NCI-H345 (cell line): ENCODE results near the gene MYBPH.

Source experiments
- DNase-seq: peaks from one replicate; lab custom pipeline; 2025; lab: John Stamatoyannopoulos, UW

The MYBPH gene

GRCh38 chr1:203200916-203201315 lies 25.3 kb upstream of the MYBPH start:
- no peak for DNase-seq

DNA sequence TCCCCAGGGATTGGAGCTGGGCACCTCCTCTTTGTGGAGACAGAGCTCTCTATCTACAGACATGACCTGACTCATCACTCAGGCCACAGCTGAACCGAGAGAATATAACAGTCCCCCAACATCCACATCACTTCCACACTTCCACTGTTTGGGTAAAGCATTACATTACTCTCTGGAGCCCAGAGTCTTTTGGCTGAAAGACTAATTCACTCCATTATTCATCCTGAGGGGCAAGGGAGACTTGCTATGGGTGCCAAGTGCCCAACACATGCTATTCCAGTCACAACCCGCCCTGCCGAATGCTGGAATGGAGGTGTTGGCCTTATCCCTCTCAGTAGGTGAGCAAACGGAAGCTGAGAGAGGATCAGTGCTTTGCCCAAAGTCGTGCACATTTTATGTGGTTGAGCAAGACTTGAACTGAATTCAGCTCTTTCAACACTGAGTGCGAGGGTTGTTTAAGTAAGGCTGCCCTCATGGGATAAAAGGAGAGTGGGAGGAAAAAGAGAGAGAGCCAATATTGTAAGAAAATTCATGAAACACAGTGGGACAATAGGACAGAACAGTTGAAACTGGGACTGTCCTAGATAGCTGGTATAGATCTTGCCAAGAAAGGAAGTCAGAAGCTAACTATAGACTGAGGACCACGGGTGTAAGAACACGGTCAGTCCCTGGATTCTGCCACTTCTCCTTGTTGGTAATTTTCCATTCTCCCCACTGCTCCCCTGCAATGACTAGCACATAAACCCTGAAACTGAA lies 24.4 kb upstream of the MYBPH start:
- no peak for DNase-seq

DNA sequence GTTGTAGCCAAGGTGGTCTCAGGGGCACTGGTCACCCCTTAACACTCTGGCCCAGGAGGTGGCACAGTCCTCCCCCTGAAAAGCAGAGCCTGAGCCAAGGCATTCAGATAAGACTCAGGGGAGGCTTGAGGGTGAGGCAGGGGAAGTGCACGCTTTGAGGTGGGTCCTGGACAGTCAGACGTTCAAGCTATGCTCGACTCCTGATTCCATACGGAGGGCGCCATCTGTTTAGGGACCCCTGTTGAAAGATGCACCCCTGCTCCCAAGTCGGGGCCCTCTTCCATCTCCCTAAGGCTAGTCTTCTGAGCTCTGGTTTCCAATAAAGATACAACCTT lies 23.8 kb upstream of the MYBPH start:
- DNase-seq: no peak

DNA sequence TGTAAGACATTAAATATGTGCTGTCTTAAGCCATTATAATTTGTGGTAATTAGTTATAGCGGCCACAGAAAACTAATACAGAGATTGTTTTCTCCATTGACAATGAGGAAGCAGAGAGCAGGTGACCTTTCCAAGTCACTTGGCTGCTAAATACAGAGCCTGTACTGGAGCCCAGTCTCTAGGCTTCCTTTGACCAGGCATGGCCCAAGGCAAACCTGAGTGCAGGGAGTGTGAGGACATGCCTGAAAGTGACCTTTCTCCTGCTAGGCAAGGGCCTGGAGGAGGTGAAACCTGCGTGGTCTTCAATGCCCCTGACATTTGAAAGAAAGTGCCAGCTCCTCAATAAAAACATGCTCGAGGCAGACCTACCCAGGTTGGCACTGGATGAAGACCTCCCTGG lies 23.4 kb upstream of the MYBPH start:
- no peak for DNase-seq

GRCh38 chr1:203197625-203198024 lies 22.0 kb upstream of the MYBPH start:
- DNase-seq: no peak

GRCh38 chr1:203196371-203196770 lies 20.7 kb upstream of the MYBPH start:
- no peak for DNase-seq

- no peak for DNase-seq
Measured at GRCh38 chr1:203190949-203191348, 15.3 kb upstream of the MYBPH start.

- no peak for DNase-seq
Measured at GRCh38 chr1:203189951-203190352, 14.3 kb upstream of the MYBPH start.

DNA sequence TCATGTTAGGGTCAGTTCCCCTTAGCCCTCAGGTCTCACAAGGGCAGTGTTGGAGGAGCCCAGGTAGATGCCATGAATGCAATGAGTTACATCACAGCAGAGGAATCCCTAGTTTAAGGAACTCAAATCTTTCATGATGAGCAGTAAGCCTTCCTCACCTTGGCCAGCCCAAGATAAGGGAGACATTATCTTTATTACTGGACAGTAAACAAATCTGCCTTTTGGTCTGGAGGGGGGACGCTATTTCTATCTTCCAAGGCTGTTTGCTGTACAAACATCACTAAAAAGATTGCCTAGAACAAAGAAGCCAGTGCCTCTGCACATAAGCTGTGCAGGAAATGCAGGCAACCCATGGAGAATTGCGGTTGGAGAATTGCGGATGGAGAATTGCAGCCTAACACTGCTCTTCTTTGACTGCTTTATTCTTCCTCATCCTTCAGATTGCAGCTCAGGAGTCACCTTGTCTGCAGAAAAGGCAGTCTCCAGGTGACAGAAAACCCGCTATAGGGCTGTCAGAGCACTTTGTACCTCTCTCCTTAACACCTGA lies 13.1 kb upstream of the MYBPH start:
- DNase-seq: no peak

GRCh38 chr1:203187689-203188264 lies 12.2 kb upstream of the MYBPH start:
- DNase-seq: no peak

DNA sequence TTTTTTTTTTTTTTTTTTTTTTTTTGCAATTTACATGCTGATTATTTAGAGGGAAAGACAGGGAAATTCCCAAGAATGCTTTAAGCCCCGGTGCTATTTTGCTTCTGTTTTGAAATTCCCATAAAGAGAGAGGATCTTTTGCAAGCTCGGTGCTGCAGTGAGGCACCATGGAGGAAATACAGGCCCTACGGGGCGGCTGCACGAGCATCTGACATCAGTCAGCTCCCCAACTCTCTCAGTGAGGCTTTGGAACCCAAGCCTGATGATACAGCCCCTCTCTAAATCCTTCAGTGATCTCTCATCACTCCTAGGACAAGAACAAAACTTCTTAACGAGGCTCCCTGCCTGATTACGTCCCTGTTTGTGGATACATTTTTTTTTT lies 11.7 kb upstream of the MYBPH start:
- no peak for DNase-seq

DNA sequence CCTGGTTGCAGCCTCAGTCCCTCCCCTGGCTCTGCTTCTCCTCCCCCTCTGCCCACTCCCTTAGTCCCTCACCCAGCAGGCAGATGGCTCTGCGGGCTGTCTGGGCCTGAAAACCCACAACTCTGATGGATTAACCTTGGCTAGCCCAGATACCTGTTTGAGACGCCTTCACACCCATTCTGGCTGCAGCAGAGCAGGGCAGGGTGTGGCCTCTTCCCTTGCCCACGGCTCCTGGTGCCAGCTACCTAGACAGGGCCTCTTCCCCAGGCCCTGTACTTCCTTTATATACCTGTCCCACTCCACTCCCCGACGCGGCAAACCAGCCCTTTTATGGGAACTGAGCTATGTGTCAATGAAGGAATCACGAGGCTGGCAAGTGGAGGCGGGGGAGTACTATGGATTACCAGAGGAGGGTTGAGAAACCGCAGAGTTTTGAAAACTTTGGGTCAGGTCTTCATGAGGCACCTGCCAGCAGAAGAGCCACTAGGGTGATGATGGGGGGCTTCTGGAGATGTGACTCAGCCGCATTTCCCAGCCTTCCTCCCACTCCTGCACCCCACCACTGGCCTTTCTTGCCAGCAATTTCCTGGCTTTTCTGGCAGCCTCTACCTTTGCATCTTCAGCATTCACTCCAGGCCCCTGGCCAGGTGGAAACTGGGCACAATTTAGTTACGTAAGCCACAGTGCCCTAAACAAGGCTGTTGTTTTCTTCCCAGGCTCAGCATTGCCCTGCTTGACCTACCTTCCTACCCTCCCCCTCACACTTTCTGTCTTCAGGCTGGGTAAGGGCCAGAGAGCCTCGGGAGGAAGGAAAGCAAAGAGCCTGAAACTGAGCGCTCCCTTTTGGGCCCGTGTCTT lies 11.0 kb upstream of the MYBPH start, which contains the start of gene CHI3L1:
CHI3L1 (minus strand) TSS at position 259 of the 858 bp plus-strand sequence; CDS start at position 178, 81 bp downstream.
- no peak for DNase-seq

GRCh38 chr1:203186091-203186445 lies 10.4 kb upstream of the MYBPH start:
- DNase-seq: no peak

DNA sequence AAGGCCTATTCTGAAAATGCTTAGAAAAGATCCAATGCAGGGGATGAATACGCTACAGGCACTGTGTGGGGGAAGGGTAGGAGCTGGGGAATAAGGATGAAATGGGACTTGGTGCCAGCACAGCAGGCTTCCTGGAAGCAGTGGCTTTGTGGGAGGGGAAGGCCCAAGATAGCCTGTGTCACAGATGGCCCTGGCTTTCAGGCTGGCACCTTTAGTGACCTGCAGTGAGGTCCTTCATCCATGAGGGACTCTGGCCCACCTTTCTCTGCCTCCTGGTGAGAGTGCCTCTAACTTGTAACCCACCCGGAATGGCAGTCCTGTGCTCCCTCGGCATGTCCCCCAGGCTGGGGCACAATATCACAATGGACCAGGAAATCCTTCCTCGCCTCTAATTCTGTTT lies 10.0 kb upstream of the MYBPH start:
- no peak for DNase-seq

GRCh38 chr1:203185061-203185461 lies 9.4 kb upstream of the MYBPH start:
- DNase-seq: no peak

- no peak for DNase-seq
Measured at GRCh38 chr1:203184467-203184866, 8.8 kb upstream of the MYBPH start.

GRCh38 chr1:203183828-203184227 lies 8.2 kb upstream of the MYBPH start:
- DNase-seq: no peak

DNA sequence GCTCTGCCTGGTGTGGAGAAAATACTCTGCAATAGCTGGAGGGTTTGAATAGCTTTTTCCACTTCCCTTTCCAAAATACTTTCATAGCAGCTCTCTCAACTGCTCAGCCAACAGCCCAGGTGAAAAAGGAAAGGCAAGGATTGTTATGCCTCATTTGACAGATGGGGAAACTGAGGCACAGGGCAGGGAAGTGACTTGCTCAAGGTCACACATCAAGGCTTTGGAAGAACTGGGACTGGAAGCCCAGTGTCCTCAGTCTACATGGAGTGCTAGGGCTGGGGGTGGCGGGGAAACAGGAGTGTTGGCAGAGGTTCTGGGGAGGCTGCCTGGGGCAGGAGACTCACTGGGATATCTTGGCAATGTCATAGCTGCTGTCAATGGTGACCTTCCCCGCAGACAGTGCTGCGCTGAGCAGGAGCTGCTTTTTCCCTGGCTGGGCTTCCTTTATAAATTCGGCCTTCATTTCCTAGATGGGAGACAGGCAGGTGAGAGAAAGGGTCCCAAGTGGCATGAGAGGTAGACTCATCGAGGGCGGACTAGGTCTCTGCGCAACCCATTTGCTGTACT lies 6.8 kb upstream of the MYBPH start:
- DNase-seq: no peak

DNA sequence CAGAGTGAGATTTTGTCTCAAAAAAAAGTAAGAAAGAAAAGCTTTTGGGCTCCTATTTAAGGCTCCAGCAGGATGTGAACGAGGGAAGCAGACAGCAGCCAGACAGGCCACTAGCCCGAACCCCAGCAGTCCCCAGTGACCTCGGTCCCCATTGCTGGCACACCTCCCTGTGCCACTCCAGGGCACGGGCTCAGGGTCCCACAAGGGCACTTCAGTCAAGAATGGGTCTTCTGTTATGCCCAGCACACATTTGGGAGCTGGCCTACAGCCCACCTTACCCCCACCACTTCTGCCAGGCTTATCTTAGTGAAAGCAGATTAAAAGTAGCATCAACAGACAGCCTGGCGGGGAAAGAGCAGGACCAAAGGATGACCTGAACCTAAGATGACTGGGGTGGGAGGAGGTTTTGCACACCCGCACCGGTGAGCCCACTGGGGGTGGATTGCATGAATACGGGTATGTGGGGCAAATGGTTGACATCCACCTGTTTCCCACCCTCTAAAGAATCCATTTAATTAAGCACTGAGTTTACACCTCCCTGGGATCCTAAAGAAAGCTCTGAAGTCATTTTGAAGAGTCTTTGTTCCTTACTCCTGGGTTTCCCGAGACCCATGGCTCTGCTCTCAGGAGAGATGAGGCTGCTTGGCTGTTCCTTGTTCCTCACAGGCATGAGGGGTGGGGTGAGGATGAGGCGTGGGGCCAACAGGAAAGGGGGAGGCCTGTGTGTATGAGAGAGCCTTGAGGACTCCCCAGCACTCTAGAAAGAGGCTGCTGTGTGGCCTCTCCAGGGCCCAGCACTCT lies 6.2 kb upstream of the MYBPH start:
- no peak for DNase-seq

DNA sequence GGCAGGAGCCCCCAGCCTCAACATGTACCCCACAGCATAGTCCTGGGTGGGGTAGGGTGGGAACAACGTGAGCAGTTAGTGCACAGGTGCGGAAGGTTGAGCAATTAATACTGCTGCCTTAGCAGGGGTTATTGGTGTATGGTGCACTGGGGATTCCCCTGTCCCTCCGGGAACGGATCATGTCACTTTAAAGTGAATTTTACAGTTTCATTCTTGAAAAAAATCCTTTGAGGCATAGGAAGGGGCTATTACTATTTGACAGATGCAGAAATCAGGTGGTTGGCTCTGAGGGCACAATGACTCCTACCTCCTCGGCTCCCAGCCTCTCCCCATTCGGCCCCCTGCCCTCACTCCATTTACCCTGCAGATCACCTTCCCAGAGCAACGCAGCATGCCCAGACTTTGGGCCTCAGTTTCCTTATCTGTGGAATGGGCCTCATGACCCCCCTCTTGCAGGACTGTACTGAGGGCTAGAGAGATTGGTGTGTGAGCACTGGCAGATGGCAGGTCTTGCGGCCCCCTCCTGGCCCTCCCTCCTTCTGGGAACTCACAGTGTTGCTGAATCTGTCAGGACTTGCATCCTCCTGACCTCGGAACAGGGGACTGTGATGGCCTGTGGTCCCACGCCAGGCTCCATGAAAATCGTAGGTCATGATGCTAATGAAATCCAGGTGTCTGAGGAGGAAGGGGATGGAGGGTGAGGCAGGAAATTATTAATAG lies 5.1 kb upstream of the MYBPH start:
- no peak for DNase-seq

- DNase-seq: no peak
Measured at GRCh38 chr1:203179667-203180005, 4.0 kb upstream of the MYBPH start.
